Neural cell (in vitro differentiated cells): ENCODE measurements around the gene RHCE. TPM values are rescaled to one million over a fixed set of nuclear protein-coding genes. Genes with fewer than 3 reads are reported as not detected.

ENCODE experiments used
- H2AFZ ChIP-seq: fragments of 200-600, 300-800 bp; sonication (generic), shearing (Covaris generic); 2 replicates; pipeline ENCODE4 v1.6.0; 2014; ENCODE audit warnings: low read depth, mild to moderate bottlenecking, antibody characterized with exemption, low read length, moderate library complexity
- H3F3A ChIP-seq: fragments of 200-600 bp; shearing (Covaris generic); 2 replicates; pipeline ENCODE4 v1.6.1; 2016; ENCODE audit warnings: mild to moderate bottlenecking, moderate library complexity, mixed read lengths, antibody characterized with exemption, low read length; ENCODE audit not compliant: insufficient read depth, poor library complexity, severe bottlenecking
- H3K27ac ChIP-seq: fragments of 200-600, 300-800 bp; sonication (generic), shearing (Covaris generic); 2 replicates; pipeline ENCODE4 v1.5.1; 2014; ENCODE audit warnings: mild to moderate bottlenecking, low read length, moderate library complexity
- H3K27me3 ChIP-seq: fragments of 300-800, 200-600 bp; sonication (generic), shearing (Covaris generic); 2 replicates; pipeline ENCODE4 v1.6.0; 2014; ENCODE audit warnings: mild to moderate bottlenecking, low read depth, low read length, moderate library complexity; ENCODE audit not compliant: insufficient read depth
- H3K36me3 ChIP-seq: fragments of 300-800, 200-600 bp; sonication (generic), shearing (Covaris generic); 2 replicates; pipeline ENCODE4 v1.5.1; 2014; ENCODE audit warnings: mild to moderate bottlenecking, antibody characterized with exemption, low read length, moderate library complexity; ENCODE audit not compliant: insufficient read depth
- H3K4me2 ChIP-seq: fragments of 300-800, 200-600 bp; sonication (generic), shearing (Covaris generic); 2 replicates; pipeline ENCODE4 v1.6.0; 2014; ENCODE audit warnings: mild to moderate bottlenecking, low read length
- H3K4me3 ChIP-seq: fragments of 300-800, 200-600 bp; sonication (generic), shearing (Covaris generic); 2 replicates; pipeline ENCODE4 v1.5.1; 2014; ENCODE audit warnings: mild to moderate bottlenecking, low read length, moderate library complexity
- H3K79me2 ChIP-seq: fragments of 200-600 bp; shearing (Covaris generic); replicated peaks from 2 replicates; pipeline ENCODE4 v1.6.0; 2014; ENCODE audit warnings: mild to moderate bottlenecking, low read length, moderate library complexity; ENCODE audit not compliant: insufficient read depth
- H3K9ac ChIP-seq: fragments of 300-800, 200-600 bp; sonication (generic), shearing (Covaris generic); 2 replicates; pipeline ENCODE4 v1.6.1; 2016; ENCODE audit warnings: mild to moderate bottlenecking, low read length, mixed read lengths
- H3K9me2 ChIP-seq: fragments of 200-600 bp; shearing (Covaris generic); 2 replicates; pipeline ENCODE4 v1.6.1; 2016; ENCODE audit warnings: mild to moderate bottlenecking, low read length, mixed read lengths; ENCODE audit not compliant: insufficient read depth
- H3K9me3 ChIP-seq: fragments of 200-600, 300-800 bp; sonication (generic), shearing (Covaris generic); 2 replicates; pipeline ENCODE4 v1.6.1; 2016; ENCODE audit warnings: mild to moderate bottlenecking, mixed run types, low read length, moderate library complexity, mixed read lengths
- H4K20me1 ChIP-seq: fragments of 200-600 bp; shearing (Covaris generic); 2 replicates; pipeline ENCODE4 v1.6.1; 2016; ENCODE audit warnings: mild to moderate bottlenecking, mixed run types; ENCODE audit not compliant: insufficient read depth
- CTCF ChIP-seq: fragments of 450-650 bp; IDR thresholded peaks from 2 replicates; pipeline ENCODE4 v1.5.1; 2014; ENCODE audit warnings: antibody characterized with exemption, mild to moderate bottlenecking, moderate library complexity; ENCODE audit not compliant: poor library complexity, severe bottlenecking
- EP300 ChIP-seq: fragments of 450-650 bp; conservative IDR thresholded peaks from 2 replicates; pipeline ENCODE4 v1.6.1; 2014; ENCODE audit warnings: antibody characterized with exemption, mild to moderate bottlenecking, moderate library complexity; ENCODE audit not compliant: poor library complexity, severe bottlenecking
- EZH2 ChIP-seq: fragments of 200-600, 300-800 bp; shearing (Covaris generic), sonication (generic); IDR thresholded peaks from 2 replicates; pipeline ENCODE4 v1.6.1; 2014; ENCODE audit warnings: antibody characterized with exemption, low read length, borderline replicate concordance, mild to moderate bottlenecking; ENCODE audit not compliant: insufficient read depth, poor library complexity, severe bottlenecking
- MXI1 ChIP-seq: fragments of 450-650 bp; conservative IDR thresholded peaks from 2 replicates; pipeline ENCODE4 v1.6.1; 2014; ENCODE audit warnings: antibody characterized with exemption, mild to moderate bottlenecking; ENCODE audit not compliant: poor library complexity, severe bottlenecking
- POLR2AphosphoS5 ChIP-seq: IDR thresholded peaks from 2 replicates; pipeline ENCODE4 v1.6.1; 2012
- RAD21 ChIP-seq: fragments of 450-650 bp; conservative IDR thresholded peaks from 2 replicates; pipeline ENCODE4 v1.6.1; 2014; ENCODE audit warnings: antibody characterized with exemption, mild to moderate bottlenecking, moderate library complexity
- REST ChIP-seq: IDR thresholded peaks from 2 replicates; pipeline ENCODE4 v1.6.1; 2012; ENCODE audit warnings: borderline replicate concordance
- SMC3 ChIP-seq: fragments of 450-650 bp; conservative IDR thresholded peaks from 2 replicates; pipeline ENCODE4 v1.6.1; 2014; ENCODE audit warnings: antibody characterized with exemption, mild to moderate bottlenecking, moderate library complexity; ENCODE audit not compliant: poor library complexity
- TAF1 ChIP-seq: IDR thresholded peaks from 2 replicates; pipeline ENCODE4 v1.6.1; 2012; ENCODE audit warnings: low read depth
- polyA plus RNA-seq: library from polyadenylated mRNA; depleted of rRNA; stranded (reverse); fragments of >200 nt; gene quantifications from 2 replicates; pipeline ENCODE4 v1.2.3, GENCODE V29; 2014

RHCE gene
- polyA plus RNA-seq, 1 donor from 2014 or later: 1.1 TPM

- H3K27me3 ChIP-seq: no peaks in the 10 kb centered on the region
- no peak overlapping the region for H3K4me3 ChIP-seq
- no peak overlapping the region for H3K9ac ChIP-seq
- H3K36me3 ChIP-seq: no peaks in the 10 kb centered on the region
- no peak for TF ChIP-seq CTCF
- no peak for TF ChIP-seq REST
- TF ChIP-seq EZH2: no peak
- TF ChIP-seq MXI1: no peak
- TF ChIP-seq SMC3: no peak
- no peak for TF ChIP-seq EP300
- TF ChIP-seq RAD21: no peak
- no peak for TF ChIP-seq POLR2AphosphoS5
- no peak for TF ChIP-seq TAF1
- no peak overlapping the region for H3K27ac ChIP-seq
- H2AFZ ChIP-seq: no peak overlapping the region
- H3K9me2 ChIP-seq: no peaks in the 10 kb centered on the region
- no peaks in the 10 kb centered on the region for H3F3A ChIP-seq
- H3K4me2 ChIP-seq: no peak overlapping the region
- H4K20me1 ChIP-seq: peaks cover 15% of the 10 kb centered on the region
- no peaks in the 10 kb centered on the region for H3K9me3 ChIP-seq
- peaks cover 52% of the 10 kb centered on the region for H3K79me2 ChIP-seq
Observed at GRCh38 chr1:25467616-25468015, 47.0 kb upstream of the RHCE start.

GRCh38 chr1:25467193-25467592, 46.6 kb upstream of the RHCE start:
- H3K36me3 ChIP-seq: no peaks in the 10 kb centered on the region
- H3K27me3 ChIP-seq: no peaks in the 10 kb centered on the region
- no peaks in the 10 kb centered on the region for H3K9me2 ChIP-seq
- H4K20me1 ChIP-seq: peaks cover 17% of the 10 kb centered on the region
- no peak overlapping the region for H3K4me2 ChIP-seq
- H3K4me3 ChIP-seq: no peak overlapping the region
- H3K9ac ChIP-seq: no peak overlapping the region
- no peak overlapping the region for H3K27ac ChIP-seq
- TF ChIP-seq REST (no peak), RAD21 (no peak), SMC3 (no peak), EZH2 (no peak), POLR2AphosphoS5 (no peak), CTCF (no peak), EP300 (no peak), TAF1 (no peak), MXI1 (no peak)
- H2AFZ ChIP-seq: no peak overlapping the region
- H3F3A ChIP-seq: no peaks in the 10 kb centered on the region
- peaks cover 54% of the 10 kb centered on the region for H3K79me2 ChIP-seq
- no peaks in the 10 kb centered on the region for H3K9me3 ChIP-seq
